Esophagus muscularis mucosa (tissue), 4 donors: ENCODE data around the gene FHIP2A. TPM values are rescaled to one million over a fixed set of nuclear protein-coding genes. Genes with fewer than 3 reads are reported as not detected.

Source experiments
- DNase-seq: peaks from one replicate; pipeline ENCODE4 v3.0.0-alpha.2; 2017; ENCODE audit errors: extremely low spot score
- H3K27ac ChIP-seq, 4 donors: fragments of 200-600 bp; sonication (generic); replicated peaks in 1 of 4; 1 replicate in 3 of 4; 2 replicates in 1 of 4; pipeline ENCODE4 v1.5.1; 2016 to 2019; ENCODE audit warnings: mild to moderate bottlenecking in 1 of 4
- H3K27me3 ChIP-seq, 4 donors: fragments of 200-600 bp; sonication (generic); one replicate each; pipeline versions ENCODE4 v1.5.1 to v1.6.0; 2016 to 2019
- H3K36me3 ChIP-seq, 4 donors: fragments of 200-600 bp; sonication (generic); one replicate each; pipeline ENCODE4 v1.5.1; 2016 to 2019
- H3K4me1 ChIP-seq, 4 donors: fragments of 200-600 bp; sonication (generic); one replicate each; pipeline ENCODE4 v1.5.1; 2016 to 2019
- H3K4me3 ChIP-seq, 4 donors: fragments of 200-600 bp; sonication (generic); 1 replicate in 2 of 4; 2 replicates in 2 of 4; pipeline ENCODE4 v1.5.1; 2016 to 2019; ENCODE audit warnings: mild to moderate bottlenecking in 4 of 4, moderate library complexity in 1 of 4
- H3K9me3 ChIP-seq, 4 donors: fragments of 200-600 bp; sonication (generic); 1 replicate in 3 of 4; 2 replicates in 1 of 4; pipeline ENCODE4 v1.5.1; 2016 to 2019
- CTCF ChIP-seq, 3 experiments: fragments of 200-600 bp in 2 of 3; fragments of 450-650 bp in 1 of 3; sonication (generic) in 2 of 3; IDR thresholded peaks; one replicate each; pipeline ENCODE4 v1.5.1; 2017 to 2019; ENCODE audit warnings: antibody characterized with exemption in 3 of 3, mild to moderate bottlenecking in 2 of 3, moderate library complexity in 1 of 3
- EP300 ChIP-seq: sonication (generic); formaldehyde crosslinking; IDR thresholded peaks from one replicate; pipeline ENCODE4 v1.6.1; 2017; ENCODE audit warnings: antibody characterized with exemption
- POLR2A ChIP-seq: fragments of 450-650 bp; IDR thresholded peaks from one replicate; pipeline ENCODE4 v1.6.1; 2017; ENCODE audit warnings: antibody characterized with exemption, moderate library complexity, mild to moderate bottlenecking, low read depth
- POLR2AphosphoS5 ChIP-seq, 2 donors: sonication (generic); formaldehyde crosslinking; IDR thresholded peaks; one replicate each; pipeline ENCODE4 v1.6.1; 2017; ENCODE audit warnings: antibody characterized with exemption in 2 of 2
- WGBS: methylation state at CpG from one replicate; pipeline ENCODE4 v1.1.5; 2018; 5-methylcytosine and 5-hydroxymethylcytosine counted together
- intact Hi-C: fragments of 100-400 bp; cut with DNase I; formaldehyde crosslinking; loops from one replicate; pipeline ENCODE4 v1.15.1; 2023
- total RNA-seq, 4 donors: library from RNA; depleted of rRNA; stranded (reverse); fragments of >200 nt; gene quantifications; one replicate each; pipeline versions ENCODE4 v1.1.0 to v1.2.1, GENCODE V29; 2016

FHIP2A gene
- total RNA-seq, 4 donors from 2014 or later = 24.7 to 42.8 (median 39.0) TPM

DNA sequence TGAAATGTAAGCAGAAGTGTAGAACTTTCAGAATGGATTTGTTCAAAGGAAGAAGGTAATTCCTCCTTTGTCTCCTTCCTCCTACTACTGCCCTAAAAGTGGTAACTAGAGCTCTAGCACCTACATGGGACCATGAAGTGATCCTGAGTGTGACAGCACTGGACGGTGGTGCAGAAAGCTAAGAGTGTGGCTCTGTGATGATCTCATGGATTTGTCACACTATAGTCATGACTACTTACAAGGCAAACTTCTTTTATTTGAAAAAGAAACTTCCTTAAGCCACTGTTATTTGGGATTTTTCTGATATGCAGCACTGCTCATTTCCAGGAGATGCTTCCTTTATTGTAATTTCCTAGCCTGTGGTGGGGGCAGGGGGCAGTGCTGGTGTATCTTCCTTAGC lies 5.8 kb upstream of the FHIP2A start:
- Histone ChIP-seq H3K4me1 (peaks cover 0 to 3% (median 1%) of the 10 kb centered on the region in 4 donors), H3K9me3 (no peaks in the 10 kb centered on the region), H3K27ac (no peak overlapping the region), H3K27me3 (no peaks in the 10 kb centered on the region), H3K4me3 (no peak overlapping the region), H3K36me3 (no peaks in the 10 kb centered on the region)
- DNase-seq = no peak
- TF ChIP-seq POLR2A (no peak), EP300 (no peak), CTCF (IDR thresholded peaks at IDR 0.05) (no peak), POLR2AphosphoS5 (IDR thresholded peaks at IDR 0.05) (no peak)
- intact Hi-C loops = no loop called here
- WGBS = 83% methylated on average over 1 of the region's 1 CpG

DNA sequence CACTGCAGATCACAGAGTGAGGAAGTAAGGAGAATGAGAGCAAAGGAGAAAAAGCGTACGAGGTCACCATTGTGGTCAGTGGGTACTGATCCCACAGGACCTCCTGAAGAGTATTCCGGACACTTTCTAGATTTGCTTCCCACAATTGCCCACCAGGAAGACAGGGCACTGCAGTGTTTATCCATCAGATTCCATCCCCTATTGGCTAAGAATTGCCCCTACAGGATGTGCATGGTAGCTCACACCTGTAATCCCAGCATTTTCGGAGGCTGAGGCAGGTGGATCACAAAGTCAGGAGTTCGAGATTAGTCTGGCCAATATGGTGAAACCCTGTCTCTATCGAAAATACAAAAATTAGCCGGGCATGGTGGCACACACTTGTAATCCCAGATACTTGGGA lies 5.3 kb upstream of the FHIP2A start:
- Histone ChIP-seq H3K27ac (no peak overlapping the region), H3K9me3 (no peaks in the 10 kb centered on the region), H3K4me3 (no peak overlapping the region), H3K36me3 (no peaks in the 10 kb centered on the region), H3K4me1 (peaks cover 0 to 8% (median 6%) of the 10 kb centered on the region in 4 donors), H3K27me3 (no peaks in the 10 kb centered on the region)
- no peak for DNase-seq
- intact Hi-C loops = no loop called here
- no peak for TF ChIP-seq EP300
- TF ChIP-seq POLR2A = no peak
- TF ChIP-seq CTCF (IDR thresholded peaks at IDR 0.05) = no peak
- no peak for TF ChIP-seq POLR2AphosphoS5 (IDR thresholded peaks at IDR 0.05)
- 88% methylated on average over 7 of the region's 7 CpGs for WGBS

DNA sequence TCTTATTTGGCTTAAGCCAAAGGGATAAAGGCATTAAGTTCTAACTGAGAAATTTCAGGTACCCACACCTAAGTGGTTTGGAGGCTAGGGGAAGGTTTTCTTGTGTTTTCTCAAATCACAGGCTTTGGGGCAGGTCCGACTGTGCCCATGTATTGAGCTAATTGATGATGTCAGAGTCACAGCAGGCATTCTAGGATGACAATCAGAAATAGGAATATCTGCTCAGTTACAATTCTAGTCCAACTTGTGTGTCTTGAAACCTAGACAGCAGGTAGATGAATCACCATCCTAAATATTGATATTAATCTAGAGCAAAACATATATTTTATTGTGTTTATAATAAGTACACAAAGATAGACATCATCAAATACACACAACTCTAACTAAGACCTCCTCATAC lies 2.3 kb upstream of the FHIP2A start:
- Histone ChIP-seq H3K36me3 (no peaks in the 10 kb centered on the region), H3K9me3 (no peaks in the 10 kb centered on the region), H3K27me3 (no peaks in the 10 kb centered on the region), H3K4me3 (no peak overlapping the region), H3K4me1 (peaks cover 2 to 22% (median 20%) of the 10 kb centered on the region in 4 donors), H3K27ac (no peak overlapping the region)
- 100% methylated on average over 1 of the region's 1 CpG for WGBS
- no peak for DNase-seq
- TF ChIP-seq POLR2A (no peak), POLR2AphosphoS5 (IDR thresholded peaks at IDR 0.05) (no peak)
- intact Hi-C loops = no loop called here

- no peaks in the 10 kb centered on the region for H3K9me3 ChIP-seq
- no peak for DNase-seq
- WGBS = 0% methylated on average over 14 of the region's 60 CpGs
- H3K27ac ChIP-seq = peak overlapping the region; percentile 95 to 99 (median 98)
- no peaks in the 10 kb centered on the region for H3K36me3 ChIP-seq
- TF ChIP-seq EP300 (no peak), CTCF (IDR thresholded peaks at IDR 0.05) (no peak), POLR2AphosphoS5 (IDR thresholded peaks at IDR 0.05) (no peak), POLR2A (no peak)
- intact Hi-C loops = no loop called here
- peak overlapping the region; percentile 76 to 99 (median 96) for H3K4me3 ChIP-seq
- no peaks in the 10 kb centered on the region for H3K27me3 ChIP-seq
- H3K4me1 ChIP-seq = peaks cover 23 to 49% (median 47%) of the 10 kb centered on the region in 4 donors
Measured at GRCh38 chr10:114821915-114822443, 399 bp downstream of the FHIP2A start.

DNA sequence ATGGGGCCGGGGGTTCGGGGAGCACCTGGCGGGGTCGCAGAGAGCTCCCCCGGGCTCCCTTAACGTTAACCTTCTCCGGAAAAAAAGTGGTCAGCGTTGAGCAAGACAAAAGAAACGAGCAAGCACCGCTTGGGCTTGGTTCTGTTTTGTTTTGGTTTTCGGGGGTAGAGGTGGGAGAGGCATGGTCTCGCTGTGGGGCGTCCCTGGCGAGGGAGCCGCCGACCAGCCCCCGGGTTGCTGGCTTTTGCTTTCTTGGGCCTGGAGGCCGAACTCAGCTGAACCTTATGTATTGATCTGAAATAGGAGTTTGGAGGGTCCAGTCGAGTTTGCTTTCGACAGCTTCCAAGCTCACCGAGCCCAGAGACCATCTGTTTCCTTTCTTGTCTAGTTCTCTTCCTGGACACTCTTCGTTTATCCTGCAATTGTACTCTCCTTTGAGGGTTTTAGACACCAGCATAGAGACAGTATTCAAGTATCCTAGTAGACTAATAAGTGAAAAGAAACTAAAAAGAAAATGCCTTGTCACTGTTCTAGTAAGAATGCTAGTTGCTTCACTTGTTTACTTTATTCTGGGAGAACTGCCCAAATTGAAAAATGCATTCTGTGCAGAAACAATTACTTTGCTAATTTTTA lies 980 bp downstream of the FHIP2A start:
- H3K4me3 ChIP-seq = peak overlapping the region; percentile 76 to 99 (median 96)
- no peak for DNase-seq
- intact Hi-C loops = no loop called here
- H3K4me1 ChIP-seq = peaks cover 23 to 53% (median 49%) of the 10 kb centered on the region in 4 donors
- under 1% methylated on average over 22 of the region's 22 CpGs for WGBS
- TF ChIP-seq POLR2AphosphoS5 (IDR thresholded peaks at IDR 0.05) (peak; percentile 27 to 57), EP300 (no peak), CTCF (IDR thresholded peaks at IDR 0.05) (no peak), POLR2A (no peak)
- H3K27me3 ChIP-seq = no peaks in the 10 kb centered on the region
- H3K27ac ChIP-seq = peak overlapping the region; percentile 95 to 99 (median 98)
- H3K36me3 ChIP-seq = no peaks in the 10 kb centered on the region
- no peaks in the 10 kb centered on the region for H3K9me3 ChIP-seq
